Spleen (tissue), 7 donors: ENCODE data around the gene CBR1.

Experiments
- CTCF ChIP-seq, 11 experiments: fragments of 200-600 bp in 7 of 11; fragments of 450-650 bp in 4 of 11; sonication (generic) in 4 of 11; IDR thresholded peaks in 8 of 11; conservative IDR thresholded peaks in 3 of 11; 1 replicate in 7 of 11; 2 replicates in 4 of 11; pipeline versions ENCODE4 v1.4.0 to v1.8.0; 2016 to 2021; ENCODE audit warnings: antibody characterized with exemption in 11 of 11, inconsistent platforms in 4 of 11, mild to moderate bottlenecking in 1 of 11
- POLR2A ChIP-seq, 3 donors: fragments of 450-650 bp; IDR thresholded peaks; one replicate each; pipeline ENCODE4 v1.5.1; 2017; ENCODE audit warnings: antibody characterized with exemption in 3 of 3, mild to moderate bottlenecking in 1 of 3
- POLR2AphosphoS5 ChIP-seq, 3 donors: sonication (generic); formaldehyde crosslinking; IDR thresholded peaks; one replicate each; pipeline ENCODE4 v1.5.1; 2017; ENCODE audit warnings: antibody characterized with exemption in 3 of 3
- donor health status: DM: no; HTN: no; CAD: no; lungs with moderate emphysema.
- donor health status: DM: no; HTN: no; CAD: no.
- donor health status: DM: no; HTN: no; CAD: no.

DNA sequence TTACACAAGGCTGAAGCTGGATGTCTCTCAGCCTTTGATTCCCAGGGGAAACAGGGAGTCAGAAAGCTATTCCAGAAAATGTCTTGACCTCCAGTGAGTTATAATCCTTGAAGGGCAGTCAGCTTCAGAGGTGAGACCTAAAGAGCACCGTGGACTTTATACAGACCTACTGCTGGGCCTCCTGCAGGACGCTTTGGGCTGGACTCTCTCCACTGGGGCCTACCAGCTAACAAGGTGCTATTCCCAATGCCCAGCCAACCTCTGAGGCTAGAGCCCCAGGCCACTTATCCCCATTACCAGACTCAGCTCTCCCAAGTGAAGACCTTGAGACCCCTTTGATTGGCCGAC, 16.1 kb upstream of the CBR1 start:
- TF ChIP-seq CTCF (IDR thresholded peaks at IDR 0.05 in 8 of 11, conservative IDR thresholded peaks at IDR 0.05 in 3 of 11) (no peak), POLR2A (IDR thresholded peaks at IDR 0.05) (no peak), POLR2AphosphoS5 (IDR thresholded peaks at IDR 0.05) (no peak)
